ENCODE measurements around the gene DDX6. TPM values are rescaled to one million over a fixed set of nuclear protein-coding genes. Genes with fewer than 3 reads are reported as not detected.

Gene DDX6
- total and polyA plus RNA-seq, 9 of the 15 experiments (the other 6 are each of a cell fraction or from before 2014, with no cell fraction given): 10.0 to 102 (median 58.2) TPM

- TF ChIP-seq EP300 (IDR thresholded peaks at IDR 0.05; ENCODE audit: low read length): peak; percentile 6; the same call in 1 of the 2 replicates
- TF ChIP-seq RFX5 (IDR thresholded peaks at IDR 0.05; ENCODE audit: low read depth, low read length): no peak
- no peak for TF ChIP-seq ID3 (CRISPR knock-in tag; IDR thresholded peaks at IDR 0.05)
- TF ChIP-seq ID3 (tag; IDR thresholded peaks at IDR 0.05): no peak
- TF ChIP-seq ZBTB40 (IDR thresholded peaks at IDR 0.05): peak; percentile 23; the same call in 1 of the 2 replicates
- no peak for TF ChIP-seq ZBTB40 (CRISPR knock-in tag; IDR thresholded peaks at IDR 0.05)
- TF ChIP-seq POLR2H (tag; IDR thresholded peaks at IDR 0.05; ENCODE audit: low read depth): 0 out of 2 replicates have a peak, but pooled peaks have one; percentile 32
- TF ChIP-seq MEIS2 (IDR thresholded peaks at IDR 0.05; ENCODE audit: partially characterized antibody): peak; percentile 34
- TF ChIP-seq PBX2 (CRISPR knock-in tag; IDR thresholded peaks at IDR 0.05; ENCODE audit: low read depth): 0 out of 2 replicates have a peak, but pooled peaks have one; percentile 7
- peak; percentile 55 for TF ChIP-seq PBX2 (tag; conservative IDR thresholded peaks at IDR 0.05; ENCODE audit: low read depth)
- TF ChIP-seq ZNF740 (CRISPR knock-in tag; IDR thresholded peaks at IDR 0.05): no peak
- no peak for TF ChIP-seq ZNF740 (tag; IDR thresholded peaks at IDR 0.05)
- no peak for TF ChIP-seq CEBPB (tag; IDR thresholded peaks at IDR 0.05)
- no peak; the same call in 1 of the 2 replicates for TF ChIP-seq RBFOX2 (IDR thresholded peaks at IDR 0.05; ENCODE audit: low read depth, low read length)
Measured at GRCh38 chr11:118789501-118790356, 1.2 kb downstream of the DDX6 start (continued).

Measured in K562 (cell line).